ENCODE measurements around the gene DIDO1.

Gene DIDO1

DNA sequence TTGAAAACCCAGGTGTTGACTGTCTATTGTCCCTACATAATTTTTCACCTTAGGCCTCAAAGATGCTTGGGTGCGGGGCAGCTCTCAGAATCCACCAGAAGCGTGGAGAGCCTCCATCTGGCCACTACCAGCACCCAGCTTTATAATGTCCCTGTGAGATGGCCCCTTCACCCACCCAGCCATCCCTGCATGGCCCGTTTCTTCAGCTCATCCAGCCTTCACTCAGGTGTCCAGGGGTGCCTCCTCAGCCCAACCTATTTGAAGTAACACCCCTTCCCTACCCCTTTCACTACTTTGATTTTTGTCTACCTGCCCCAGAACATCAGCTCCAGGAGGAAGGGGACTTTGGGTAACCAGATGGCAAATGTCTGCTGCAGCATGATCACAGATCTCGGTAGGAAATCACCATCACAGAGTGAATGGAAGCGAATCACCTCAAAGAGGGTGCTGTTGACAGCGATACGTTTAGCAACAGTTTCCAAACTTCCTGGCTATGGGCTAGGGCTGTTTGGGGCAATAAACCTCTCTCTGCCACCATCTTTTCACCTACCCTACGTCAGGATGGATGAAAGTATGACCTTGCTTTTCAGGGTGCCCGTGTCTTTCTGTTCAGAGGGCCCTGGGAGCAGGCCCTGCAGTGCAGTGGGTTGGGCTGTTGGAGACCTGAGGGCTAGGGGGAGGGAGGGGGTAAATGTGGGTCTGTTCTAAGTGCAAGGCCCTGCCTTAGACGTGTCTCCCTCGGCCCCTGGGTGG is 25.0 kb upstream of the DIDO1 start:
- DNase-seq (ENCODE audit: low spot score) = no peak

DNA sequence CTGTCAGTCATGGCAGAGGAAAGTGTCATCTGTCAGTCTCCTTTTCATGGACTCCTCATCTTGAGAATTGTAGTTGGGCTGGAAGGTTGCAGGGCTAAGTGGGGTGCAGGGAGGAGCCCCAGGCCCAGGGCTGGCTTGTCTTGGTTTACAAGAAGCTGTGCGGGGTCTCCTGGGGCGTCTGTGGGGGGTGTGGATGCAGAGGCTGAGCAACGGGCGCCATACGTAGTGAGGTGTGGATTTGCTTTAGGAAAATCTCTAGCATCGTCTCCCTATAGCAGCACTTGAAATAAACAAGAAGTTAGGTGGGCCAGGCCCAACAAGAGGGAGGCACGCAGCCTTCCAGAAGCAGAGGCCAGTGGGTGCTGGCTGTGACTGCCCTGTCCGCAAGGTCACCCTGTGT is 24.4 kb upstream of the DIDO1 start:
- no peak for DNase-seq (ENCODE audit: low spot score)

DNA sequence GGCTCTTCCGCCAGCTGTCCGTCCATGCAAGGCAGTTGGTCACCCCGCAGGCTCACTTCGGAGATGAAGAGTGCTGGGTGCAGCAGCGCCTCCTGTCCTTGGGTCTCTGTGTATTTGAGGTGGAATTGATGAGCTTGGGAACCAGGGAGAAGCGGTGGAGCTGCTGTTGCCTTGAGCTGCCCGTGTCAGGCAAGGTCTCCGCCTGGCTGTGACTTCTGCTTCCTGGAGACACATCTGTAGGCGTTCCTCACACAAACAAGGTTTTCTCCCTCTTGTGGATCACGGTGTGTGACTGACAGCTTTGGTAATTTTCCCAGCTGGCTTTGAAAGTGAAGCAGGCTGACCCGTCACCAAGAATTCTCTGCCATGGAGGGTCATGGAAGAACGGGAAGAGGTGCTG is 23.7 kb upstream of the DIDO1 start:
- no peak for DNase-seq (ENCODE audit: low spot score)

DNA sequence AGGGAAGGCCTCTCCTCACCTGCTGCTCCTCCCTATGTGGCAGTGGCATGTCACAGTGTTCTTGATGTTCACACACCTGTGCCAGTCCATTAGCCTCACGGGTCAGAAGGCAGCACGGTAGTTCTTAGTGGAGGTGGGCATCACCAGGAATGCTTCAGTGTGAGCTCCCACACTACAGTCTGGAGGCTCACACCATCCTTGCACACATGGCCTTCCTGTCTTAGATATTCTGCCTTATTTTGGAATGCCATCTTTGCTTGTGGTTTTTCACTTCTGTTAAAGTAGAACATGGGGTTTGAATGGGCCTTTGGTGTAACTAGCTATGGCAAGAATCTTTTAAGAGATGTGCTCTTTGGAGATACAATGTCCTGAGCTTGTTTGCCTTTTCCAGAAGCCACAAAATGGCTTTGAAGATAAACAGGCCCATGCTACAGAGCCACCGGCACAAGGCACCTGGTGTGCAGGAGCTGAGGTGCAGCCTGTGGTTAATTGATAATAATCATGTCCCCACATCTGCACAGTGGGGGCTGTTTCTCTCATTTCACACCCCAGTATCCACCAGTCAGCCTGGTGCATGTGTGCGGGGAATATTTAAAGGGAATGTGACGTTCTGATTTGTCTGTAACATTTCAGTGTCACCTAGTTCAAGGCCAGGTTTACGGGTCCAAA is 23.0 kb upstream of the DIDO1 start:
- no peak for DNase-seq (ENCODE audit: low spot score)

DNA sequence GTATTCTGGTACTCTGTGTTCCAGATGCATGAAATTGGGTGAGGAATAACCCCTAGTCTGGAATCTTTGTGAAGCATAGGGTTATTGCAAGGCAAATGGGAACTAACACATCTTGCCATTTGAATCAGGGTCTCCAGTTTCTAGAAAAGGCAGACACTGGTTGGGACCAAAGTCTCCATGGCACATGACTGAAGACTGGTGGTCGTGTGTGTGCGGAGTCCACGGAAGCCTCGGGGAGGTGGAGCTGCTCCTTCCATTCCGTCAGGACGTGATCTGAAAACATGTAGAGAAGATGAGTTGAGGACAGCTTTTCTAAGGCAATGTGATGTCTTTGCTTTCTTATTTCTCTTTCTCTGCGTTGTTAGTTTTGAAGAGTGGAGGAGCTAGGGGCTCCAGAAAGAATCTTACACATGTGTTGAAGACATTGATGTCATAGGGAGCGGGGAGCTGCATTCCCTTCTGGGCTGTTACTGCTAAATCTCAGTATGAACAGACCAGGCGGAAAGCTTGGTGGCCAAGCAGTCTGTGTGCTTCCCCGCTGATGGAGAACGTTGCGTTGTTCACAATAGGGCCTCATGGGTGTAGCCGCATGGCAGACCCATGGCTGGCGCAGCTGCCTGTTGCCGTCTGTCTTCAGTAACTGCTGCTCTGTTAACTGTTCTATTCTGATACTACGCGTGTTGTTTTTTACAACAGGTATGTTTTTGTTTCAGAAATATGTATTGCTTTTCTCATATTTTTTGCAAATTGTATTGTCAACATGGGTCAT is 21.4 kb upstream of the DIDO1 start:
- DNase-seq (ENCODE audit: low spot score) = no peak

DNA sequence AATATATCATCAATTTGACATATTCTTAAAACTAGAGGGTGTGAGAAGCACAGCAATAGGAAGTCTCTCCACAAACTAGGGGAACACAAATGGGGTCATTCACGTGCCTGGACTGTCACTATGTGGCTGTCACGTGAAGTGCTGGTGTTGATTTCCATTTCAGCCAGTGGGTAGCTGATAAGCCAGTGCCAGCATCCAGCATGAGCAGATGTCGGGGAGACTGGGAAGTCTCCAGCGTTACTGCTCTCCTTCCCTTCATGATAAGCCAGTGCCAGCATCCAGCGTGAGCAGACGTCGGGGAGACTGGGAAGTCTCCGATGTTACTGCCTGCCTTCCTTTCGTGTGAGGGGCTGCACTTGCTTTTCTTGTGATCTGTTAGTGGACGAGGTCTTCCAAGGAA is 20.6 kb upstream of the DIDO1 start:
- DNase-seq (ENCODE audit: low spot score) = peak; percentile 68

DNA sequence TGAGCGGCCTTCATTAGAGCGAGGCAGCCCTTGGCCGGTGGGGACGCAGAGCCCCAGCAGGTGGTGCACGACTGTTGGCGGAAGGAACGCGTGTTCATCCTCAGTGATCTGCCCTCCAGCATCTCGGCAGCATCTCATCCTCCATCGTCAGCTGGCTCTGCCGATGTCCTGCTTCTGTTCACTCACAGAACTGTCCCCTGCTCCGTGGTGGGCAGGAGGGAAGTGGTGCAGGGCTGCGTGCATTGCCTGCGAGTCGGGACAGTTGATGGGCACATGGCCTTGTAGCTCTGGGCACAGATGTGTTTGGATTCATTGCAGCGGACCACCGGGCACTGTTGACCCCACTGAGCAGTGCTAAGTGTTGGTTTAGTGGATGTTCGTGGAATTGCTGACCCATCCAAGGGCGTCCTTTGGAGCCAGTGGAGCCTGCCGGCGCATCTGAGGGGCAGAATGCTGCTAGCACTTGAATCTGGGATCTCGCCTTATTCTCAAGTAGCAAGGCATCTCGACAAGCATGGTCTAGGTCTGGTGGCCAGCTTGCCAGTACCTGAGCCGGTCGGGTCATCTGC is 19.6 kb upstream of the DIDO1 start:
- no peak for DNase-seq (ENCODE audit: low spot score)

DNA sequence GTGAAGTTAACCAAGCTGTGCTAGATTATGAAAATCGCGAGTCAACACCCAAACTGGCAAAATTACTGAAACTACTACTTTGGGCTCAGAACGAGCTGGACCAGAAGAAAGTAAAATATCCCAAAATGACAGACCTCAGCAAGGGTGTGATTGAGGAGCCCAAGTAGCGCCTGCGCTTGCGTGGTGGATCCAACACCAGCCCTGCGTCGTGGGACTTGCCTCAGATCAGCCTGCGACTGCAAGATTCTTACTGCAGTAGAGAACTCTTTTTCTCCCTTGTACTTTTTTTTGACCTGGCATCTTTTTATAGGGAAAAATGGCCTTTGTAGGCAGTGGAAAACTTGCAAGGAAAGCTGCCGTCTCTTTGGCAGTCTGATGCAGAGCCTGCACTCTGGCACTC is 18.4 kb upstream of the DIDO1 start:
- no peak for DNase-seq (ENCODE audit: low spot score)

DNA sequence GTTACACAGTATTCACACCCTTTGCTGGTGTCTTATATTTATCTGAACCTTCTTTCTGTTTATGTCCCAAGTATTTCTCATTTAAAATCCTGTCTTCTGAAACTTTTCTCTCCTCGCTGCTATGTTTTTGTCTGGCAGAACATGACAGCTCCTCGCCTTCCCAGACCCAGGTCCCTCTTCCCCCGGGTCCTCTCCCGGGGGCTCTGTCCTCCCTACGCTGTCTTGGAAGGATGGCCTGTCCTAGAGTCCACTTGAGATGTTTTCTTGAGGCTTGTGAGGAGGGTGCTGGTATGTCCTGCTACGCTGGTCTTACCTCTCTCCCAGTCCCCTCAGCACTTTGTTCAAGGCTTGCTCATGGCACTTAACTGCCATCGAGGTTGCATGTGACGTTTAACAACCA is 17.9 kb upstream of the DIDO1 start:
- no peak for DNase-seq (ENCODE audit: low spot score)

DNA sequence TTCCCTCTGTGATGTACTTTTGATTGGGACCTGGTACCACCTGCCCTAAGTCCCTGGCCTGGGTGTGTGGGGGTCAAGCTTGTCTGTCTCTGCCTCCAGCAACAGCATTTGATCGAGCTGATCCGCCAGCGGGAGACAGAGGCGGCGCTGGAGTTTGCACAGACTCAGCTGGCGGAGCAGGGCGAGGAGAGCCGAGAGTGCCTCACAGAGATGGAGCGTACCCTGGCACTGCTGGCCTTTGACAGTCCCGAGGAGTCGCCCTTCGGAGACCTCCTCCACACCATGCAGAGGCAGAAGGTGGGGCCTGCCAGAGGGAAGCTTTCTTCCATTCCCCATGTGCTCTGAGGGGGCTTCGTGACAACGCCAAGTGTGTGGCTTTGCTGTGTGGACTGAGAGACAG is 17.1 kb upstream of the DIDO1 start:
- DNase-seq (ENCODE audit: low spot score) = no peak

DNA sequence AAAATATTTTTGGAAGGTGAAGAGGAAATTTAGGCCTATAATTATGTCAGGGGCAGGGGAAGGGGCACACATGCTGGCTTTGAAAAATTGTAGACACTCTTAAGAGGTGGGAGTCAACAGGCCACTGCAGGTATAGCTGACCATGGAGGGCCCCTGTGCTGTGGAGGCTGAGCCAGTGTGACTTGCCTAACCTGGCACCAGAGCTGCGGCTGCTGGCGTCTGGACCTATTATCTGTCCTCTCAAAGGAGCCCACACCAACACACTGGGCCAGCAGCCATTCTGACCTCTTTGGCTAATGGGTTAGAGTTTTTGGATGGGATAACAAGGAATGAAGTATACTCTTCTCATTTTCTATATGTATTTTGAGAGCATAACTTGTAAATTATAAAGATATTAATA is 16.2 kb upstream of the DIDO1 start:
- DNase-seq (ENCODE audit: low spot score) = no peak

DNA sequence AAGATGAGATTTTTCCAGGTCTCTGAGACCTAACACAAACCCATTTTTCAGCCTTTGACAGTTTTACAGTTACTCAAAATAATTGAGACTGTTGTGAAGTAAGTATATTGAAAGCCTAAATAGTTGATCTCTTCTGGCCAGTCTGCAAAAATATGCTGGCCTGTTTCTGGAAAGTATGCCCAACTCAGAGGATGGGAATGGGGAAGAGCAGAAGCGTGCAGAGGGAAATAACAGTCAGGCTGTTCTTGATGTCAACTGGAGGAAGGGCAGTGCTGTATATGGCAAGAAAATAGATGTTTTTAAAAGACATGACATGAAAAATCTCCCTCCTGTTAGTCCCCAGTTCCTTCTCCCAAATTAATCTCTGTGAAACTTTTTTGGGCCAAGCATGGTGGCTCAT is 15.5 kb upstream of the DIDO1 start:
- no peak for DNase-seq (ENCODE audit: low spot score)

DNA sequence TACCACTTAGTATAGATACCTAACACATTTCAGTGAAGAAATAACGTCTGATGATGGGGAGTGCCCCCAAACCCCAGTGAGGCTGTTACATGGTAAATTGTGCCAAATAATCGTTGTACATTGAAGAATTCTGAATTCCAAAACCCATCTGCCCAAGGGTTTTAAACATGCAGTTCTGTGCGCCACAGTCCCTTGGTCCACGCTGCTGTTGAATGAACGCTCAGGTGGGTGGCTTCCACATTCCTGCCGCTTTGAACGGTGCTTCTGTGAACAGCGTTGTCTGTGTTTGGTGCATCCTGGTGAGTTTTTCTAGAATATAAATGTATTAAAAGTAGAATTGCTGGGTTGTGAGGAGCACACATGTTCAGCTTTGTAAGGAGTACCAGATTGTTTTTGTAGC is 14.6 kb upstream of the DIDO1 start:
- no peak for DNase-seq (ENCODE audit: low spot score)

DNA sequence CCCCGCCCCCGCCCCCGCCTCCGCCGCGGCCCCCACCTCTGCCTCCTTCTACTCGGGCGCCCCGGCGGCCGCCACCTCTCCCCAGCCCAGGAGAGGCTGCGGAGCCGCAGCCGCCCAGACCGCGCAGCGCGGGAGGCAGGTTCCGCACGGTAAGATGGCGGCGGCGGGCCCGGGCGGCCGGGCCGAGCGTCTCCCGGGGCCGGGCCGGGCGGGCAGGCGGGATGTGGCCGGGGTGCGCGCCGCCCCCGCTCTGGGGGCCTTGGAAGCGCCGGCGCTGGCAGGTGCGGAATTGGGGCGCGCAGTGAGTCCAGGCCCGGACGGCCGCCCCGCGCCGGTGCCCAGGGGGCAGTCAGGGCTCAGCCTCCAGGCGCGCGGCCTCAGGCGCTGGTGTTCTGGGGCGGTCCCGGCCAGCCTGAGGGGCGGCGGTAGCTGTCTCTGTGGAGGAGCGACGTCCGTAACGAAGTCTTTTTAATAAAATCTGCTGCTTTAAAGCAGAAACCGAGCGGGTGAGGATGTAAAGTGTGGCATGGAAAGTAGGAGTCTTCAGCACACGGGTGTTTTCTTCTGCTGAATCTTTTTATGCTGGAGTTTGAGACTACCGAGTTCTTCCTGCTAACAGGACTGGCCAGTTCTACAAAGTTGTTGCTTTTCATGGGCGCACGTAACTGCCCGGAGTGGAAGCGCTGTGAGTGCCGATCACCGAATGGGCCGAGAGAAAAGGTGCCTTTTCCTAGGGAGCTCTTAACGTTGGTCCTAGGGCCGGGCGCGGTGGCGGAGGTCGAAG is 12.0 kb upstream of the DIDO1 start, which contains the start of gene GID8:
Gene GID8 (plus strand): TSS at position 43 of the 784 bp plus-strand sequence. CDS start 3,356 bp downstream, outside the sequence.
- DNase-seq (ENCODE audit: low spot score) = peak; percentile 54

DNA sequence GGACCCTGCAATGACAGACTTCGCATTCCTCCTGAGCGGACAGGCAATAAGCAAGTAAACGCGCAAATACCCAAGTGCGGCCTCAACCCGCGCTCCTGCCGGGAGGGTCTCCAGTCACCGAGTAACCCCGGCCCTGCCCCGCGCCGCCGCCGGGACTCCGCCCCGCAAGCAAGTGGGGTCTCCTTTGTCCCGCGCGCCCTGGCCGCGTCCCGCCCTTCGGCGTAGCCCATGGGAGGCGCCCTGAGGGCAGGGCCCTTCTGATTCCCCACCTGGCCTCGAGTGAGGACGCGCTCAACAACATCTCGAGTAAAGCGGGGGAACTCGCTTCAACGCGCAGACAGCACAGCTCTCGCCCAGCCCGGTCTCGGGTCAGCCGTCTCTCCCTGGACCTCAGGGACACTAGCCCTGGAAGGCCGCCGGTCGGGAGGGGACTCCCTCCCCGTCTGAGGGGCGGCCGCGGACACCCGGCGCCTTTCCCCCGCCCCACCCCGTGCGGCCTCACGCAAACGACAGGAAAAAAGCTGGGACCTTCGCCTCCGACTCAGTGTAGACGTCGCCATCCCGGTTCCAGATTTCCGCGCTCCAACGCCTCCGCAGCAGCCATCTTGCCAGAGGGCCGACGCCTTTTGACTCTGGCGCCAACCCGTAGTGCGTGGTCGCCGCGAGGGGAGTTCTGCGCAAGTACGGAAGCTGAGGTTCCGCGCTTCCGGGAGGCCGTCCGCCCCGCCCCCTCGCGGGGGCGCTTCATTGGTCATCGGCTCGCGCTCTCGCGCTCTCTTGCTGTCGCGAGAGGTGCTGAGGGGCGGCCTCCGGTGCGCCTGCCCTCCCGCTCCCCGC is 11.2 kb upstream of the DIDO1 start:
- peak; percentile 95 for DNase-seq (ENCODE audit: low spot score)

DNA sequence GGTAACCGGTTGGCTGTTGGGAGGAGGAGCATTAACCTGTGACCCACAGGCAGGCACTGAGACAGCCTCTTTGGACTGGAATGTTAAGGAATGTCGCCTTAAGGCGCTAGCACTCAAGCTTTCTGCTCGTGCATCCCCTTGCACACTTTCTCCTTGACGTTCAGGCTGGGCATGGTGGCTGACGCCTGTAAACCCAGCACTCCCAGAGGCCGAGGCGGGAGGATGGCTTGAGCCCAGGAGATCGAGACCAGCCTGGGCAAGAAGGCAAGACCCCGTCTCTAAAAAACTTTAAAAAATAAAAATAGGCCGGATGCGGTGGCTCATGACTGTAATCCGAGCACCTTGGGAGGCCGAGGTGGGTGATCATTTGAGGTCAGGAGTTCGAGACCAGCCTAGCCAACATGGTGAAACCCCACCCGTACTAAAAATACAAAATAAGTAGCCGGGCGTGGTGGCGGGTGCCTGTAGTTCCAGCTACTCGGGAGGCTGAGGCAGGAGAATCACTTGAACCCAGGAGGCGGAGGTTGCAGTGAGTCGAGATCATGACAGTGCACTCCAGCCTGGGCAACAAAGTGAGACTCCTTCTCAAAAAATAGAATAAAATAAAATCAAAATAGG is 9.8 kb upstream of the DIDO1 start:
- no peak for DNase-seq (ENCODE audit: low spot score)

DNA sequence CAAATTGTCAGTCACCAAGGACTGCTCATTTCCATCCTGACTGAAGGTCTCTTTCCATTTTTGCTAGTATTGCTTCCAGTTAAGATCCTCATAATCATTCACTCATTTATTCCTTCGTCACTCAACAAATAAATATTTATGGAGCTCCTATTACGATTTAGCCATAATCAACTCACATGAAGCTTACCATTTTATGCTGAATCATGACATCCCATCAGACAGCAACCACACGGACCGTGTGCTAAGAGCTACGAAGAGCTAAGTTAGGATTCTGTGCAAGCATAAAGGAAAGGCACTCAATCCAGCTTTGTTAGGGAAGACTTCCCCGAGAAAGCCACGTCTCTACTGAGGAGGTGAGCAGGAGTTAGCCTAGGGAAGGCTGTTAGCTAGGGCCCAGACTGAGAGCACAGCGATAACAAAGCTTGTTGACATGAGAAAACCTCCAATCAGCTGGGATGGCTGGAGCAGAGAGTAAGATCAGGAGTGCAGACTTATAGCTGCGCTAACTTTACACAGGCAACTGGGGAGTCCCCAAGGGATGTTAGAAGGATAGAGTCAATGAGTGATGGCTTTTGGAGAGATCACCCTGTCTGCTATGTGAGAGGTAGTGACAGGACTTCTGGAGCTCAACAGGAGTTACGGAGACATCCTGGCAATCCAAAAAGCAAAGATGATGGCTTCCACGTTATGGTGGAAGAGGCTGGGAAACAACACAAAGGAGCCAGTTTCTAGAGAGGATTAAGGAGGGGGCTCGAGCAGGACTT is 9.1 kb upstream of the DIDO1 start:
- peak; percentile 46 for DNase-seq (ENCODE audit: low spot score)

DNA sequence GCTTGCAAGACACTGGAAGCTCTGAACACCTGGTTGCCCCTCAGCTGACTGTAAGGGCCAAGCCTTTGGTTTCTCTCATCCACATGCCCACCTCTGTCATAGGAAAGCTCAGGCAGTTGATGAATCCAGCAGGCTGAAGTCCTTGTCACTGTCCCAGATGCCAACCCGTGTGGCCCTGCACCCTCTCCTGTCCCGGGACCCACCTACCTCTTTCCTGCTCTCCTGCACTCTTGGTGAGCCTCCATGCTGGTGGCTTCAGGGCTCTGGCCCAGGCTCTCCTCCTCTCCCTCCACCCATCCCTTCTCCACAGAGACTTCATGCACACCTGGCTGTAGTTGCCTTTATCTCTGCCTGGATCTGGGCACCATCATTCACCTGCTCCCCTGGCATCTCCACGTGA is 7.7 kb upstream of the DIDO1 start:
- no peak for DNase-seq (ENCODE audit: low spot score)

DNA sequence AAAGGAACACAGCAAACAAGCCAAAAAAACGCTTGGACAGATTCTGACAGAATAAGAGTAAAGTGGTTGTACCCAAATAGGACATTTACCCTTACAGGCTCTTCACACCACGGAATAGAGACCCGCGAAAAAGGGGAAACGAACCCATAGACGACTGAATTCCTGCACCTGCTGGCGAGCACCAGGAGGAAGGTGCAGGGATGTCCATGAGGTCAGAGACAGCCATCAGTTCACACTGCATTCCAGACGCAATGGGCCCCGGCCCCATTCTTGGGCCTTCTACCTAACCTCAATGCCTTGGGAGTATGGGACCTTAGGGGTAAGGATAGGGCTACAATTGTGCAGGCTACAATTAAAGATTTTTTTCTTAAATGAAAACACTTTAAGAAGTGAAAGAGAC is 5.2 kb upstream of the DIDO1 start:
- no peak for DNase-seq (ENCODE audit: low spot score)

DNA sequence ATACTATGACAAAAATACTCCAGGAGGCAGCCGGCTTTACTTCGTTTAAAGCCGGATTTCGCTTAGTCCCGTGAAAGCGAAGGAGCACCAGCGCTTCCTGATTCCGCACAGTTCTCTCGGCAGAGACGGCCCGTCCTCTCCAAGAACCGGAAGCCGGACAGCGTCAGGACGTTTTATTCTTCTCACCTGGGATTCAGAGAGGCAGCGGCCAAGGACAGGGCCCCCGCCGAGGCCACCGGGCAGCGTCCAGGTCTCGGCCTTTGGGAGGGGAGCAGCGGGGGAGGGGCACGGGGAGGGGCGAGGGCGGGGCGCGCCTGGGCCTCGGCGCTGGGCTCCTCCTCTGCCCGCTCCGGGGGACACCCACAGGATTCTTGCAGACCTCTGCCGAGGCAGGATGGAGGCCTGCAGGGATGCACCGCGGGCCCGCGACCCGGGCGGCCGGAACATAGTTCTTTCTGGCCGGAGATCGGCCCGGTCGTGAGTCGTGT is 2.8 kb upstream of the DIDO1 start:
- peak; percentile 50 for DNase-seq (ENCODE audit: low spot score)

All from hematopoietic multipotent progenitor cell treated with erythropoietin and hydrocortisone succinate and interleukin-3 and kit ligand, for 15 days (in vitro differentiated cells).